Measurements from ENCODE around the gene ASCL5.

Gene ASCL5

DNA sequence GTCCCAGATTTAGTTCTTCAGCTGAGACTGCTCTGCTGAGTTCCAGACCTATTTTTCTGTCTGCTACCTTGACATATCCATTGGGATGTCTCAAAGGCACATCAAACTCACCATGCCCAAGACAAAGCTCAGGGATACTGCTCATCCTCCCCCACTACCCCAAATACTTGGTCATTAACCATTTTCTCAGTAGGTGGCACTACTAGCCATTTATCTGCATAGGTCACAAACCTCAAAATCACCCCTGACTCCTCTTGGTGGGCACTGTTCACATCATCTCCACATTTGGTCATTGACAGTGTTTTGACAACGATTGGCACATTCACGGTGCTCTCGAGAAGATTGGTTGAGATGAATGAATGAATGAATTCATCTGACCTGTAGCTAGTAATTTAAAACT is 46.8 kb downstream of the ASCL5 start:
- DNase-seq: no peak

DNA sequence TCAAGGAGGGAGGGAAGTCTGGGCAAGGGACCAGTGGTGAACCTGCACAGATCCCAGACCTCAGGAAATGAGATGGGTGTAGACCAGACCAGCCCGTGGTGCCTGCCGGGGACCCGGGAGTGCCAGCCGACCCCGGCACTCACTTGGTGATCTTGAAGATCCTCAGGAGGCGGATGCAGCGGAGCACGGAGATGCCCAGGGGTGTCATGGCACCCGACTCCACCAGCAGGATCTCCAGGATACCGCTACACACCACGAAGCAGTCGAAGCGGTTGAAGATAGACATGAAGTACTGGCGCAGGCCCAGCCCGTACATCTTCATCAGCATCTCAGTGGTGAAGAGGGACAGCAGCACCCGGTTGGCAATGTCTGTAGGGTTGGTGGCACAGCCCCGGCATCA is 49.2 kb downstream of the ASCL5 start:
- no peak for DNase-seq

- DNase-seq: no peak
Measured at GRCh38 chr1:201077116-201077515, 49.9 kb downstream of the ASCL5 start.

DNA sequence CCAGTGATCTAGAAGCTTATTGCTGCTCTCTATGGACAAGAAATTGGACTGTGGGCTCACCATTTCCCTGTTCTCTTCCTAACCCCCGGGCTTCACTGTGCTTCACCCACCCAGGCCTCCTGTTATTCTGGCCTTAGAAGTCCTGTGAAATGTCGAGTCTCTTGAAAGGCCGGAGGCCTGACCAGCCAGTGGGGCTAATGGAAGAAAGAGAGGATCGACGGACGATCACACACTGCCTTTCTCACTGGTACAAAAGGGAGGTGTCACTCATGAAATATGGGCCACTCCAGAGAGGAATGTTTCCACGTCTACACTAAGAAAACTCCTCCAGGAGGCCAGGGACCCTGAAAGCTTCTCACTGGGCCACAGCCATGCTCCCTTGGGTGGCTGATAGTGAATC is 50.9 kb downstream of the ASCL5 start:
- no peak for DNase-seq

GRCh38 chr1:201074018-201074417 is 53.0 kb downstream of the ASCL5 start:
- no peak for DNase-seq

DNA sequence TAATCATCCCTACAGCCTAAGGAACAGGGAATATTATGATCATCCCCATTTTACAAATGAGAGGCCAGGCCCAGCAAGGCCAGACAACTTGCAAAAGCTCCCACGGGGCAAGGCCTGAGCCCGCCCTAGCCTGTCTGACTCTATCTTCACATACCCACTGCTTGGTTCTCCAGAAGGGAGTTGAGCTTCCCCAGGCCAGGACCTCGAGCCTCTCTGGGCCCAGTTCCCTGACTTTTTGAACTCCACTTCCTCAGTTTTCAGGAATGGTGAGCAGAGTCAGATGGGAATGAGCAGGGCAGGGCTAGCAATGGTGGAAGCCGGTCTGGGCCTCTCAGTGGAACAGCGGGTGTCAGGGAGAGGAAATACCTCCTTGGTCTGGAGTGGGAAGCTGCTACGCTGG is 54.1 kb downstream of the ASCL5 start:
- no peak for DNase-seq

GRCh38 chr1:201072149-201072548 is 54.8 kb downstream of the ASCL5 start:
- DNase-seq: no peak

- DNase-seq: no peak
Measured at GRCh38 chr1:201069636-201070035, 57.3 kb downstream of the ASCL5 start.

- DNase-seq: no peak
Measured at GRCh38 chr1:201068976-201069375, 58.0 kb downstream of the ASCL5 start.

GRCh38 chr1:201066986-201067385 is 60.0 kb downstream of the ASCL5 start:
- DNase-seq: no peak

DNA sequence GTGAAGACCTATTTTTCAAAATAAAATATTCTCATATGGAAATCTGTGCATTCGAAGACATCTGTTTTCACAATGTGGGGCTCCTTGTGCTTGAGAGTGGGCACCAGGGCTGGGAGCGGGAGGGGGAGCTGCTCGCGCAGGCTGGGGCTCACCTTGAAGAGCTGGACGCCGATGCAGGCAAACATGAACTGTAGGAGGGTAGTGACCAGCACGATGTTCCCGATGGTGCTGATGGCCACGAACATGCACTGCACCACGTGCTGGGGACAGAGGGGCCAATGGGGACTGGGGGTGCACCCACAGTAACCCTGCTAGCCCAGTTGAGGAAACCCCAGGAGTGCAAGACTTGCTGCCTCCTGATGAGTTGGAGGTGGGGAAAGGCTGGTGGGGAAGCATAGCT is 61.3 kb downstream of the ASCL5 start:
- no peak for DNase-seq

GRCh38 chr1:201064806-201065205 is 62.2 kb downstream of the ASCL5 start:
- DNase-seq: no peak
